Glomerular endothelial cell (primary cell): ENCODE measurements around the gene UACA. TPM values are rescaled to one million over a fixed set of nuclear protein-coding genes. Genes with fewer than 3 reads are reported as not detected.
"Not testable (repeated sequence)": the region's sequence is repeated elsewhere in the genome, so short reads cannot be mapped to it uniquely, and the experiment has no call there.

ENCODE experiments used
- DNase-seq: peaks from one replicate; pipeline ENCODE4 v3.0.0-alpha.2; 2011; ENCODE audit warnings: low read depth, low spot score; ENCODE audit errors: extremely low read depth
- total RNA-seq: library from RNA; depleted of rRNA; stranded (reverse); fragments of >200 nt; gene quantifications from 2 replicates; pipeline ENCODE4 v1.2.3, GENCODE V29; 2015

Gene UACA
- total RNA-seq, 1 donor from 2014 or later: 247 TPM

DNA sequence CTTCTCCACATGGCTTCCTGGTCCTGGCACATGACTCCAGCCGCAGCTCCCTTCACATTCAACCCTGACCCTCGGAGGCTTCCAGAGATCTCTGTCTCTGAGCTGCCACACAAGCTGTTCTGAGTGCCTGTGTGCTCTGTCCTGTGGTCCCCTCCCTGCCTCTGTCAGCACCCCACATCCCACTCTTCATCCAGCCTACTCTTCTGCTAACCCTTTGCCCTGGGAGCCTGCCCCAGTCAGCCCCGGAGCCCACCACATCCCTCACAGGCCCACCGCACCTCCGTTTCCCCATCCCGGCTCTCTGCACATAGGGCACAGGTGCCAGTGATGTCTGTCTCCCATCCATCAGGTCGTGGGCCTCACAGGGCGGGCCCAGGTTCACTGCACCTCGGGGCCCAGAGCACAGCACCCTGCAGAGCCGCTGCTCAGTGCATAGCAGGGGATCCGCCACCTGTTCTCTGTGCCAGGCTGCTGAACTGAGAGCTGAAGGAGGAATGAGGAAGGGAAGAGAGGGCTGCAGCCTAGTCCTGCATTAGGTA, 133.6 kb downstream of the UACA start:
- DNase-seq: no peak

GRCh38 chr15:70628549-70628896, 134.8 kb downstream of the UACA start:
- no peak for DNase-seq

- no peak for DNase-seq
Observed at GRCh38 chr15:70627734-70628548, 135.4 kb downstream of the UACA start.

GRCh38 chr15:70627322-70627721, 136.0 kb downstream of the UACA start:
- DNase-seq: no peak

- no peak for DNase-seq
Observed at GRCh38 chr15:70625438-70625837, 137.9 kb downstream of the UACA start.

DNA sequence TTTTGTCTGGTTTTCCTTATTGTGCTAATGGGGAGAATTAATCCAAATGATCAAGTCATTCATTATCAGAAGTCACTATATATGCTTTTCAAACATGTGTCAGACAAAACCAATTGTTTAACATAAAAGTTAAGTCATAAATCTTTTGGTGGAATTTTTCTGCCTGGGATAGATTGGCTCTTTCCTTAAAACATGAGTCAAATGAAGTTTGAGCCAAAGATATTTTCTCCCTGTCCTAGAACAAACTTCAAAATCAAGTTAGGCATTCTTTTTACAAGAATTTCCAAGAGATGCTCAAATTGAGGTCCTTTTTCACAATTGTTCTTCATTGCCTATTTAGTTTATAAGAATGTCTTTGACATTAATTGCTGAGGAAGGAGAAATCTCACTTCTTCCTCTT, 138.3 kb downstream of the UACA start:
- DNase-seq: no peak

- DNase-seq: no peak
Observed at GRCh38 chr15:70618929-70619328, 144.4 kb downstream of the UACA start.

GRCh38 chr15:70617911-70618287, 145.5 kb downstream of the UACA start:
- no peak for DNase-seq

DNA sequence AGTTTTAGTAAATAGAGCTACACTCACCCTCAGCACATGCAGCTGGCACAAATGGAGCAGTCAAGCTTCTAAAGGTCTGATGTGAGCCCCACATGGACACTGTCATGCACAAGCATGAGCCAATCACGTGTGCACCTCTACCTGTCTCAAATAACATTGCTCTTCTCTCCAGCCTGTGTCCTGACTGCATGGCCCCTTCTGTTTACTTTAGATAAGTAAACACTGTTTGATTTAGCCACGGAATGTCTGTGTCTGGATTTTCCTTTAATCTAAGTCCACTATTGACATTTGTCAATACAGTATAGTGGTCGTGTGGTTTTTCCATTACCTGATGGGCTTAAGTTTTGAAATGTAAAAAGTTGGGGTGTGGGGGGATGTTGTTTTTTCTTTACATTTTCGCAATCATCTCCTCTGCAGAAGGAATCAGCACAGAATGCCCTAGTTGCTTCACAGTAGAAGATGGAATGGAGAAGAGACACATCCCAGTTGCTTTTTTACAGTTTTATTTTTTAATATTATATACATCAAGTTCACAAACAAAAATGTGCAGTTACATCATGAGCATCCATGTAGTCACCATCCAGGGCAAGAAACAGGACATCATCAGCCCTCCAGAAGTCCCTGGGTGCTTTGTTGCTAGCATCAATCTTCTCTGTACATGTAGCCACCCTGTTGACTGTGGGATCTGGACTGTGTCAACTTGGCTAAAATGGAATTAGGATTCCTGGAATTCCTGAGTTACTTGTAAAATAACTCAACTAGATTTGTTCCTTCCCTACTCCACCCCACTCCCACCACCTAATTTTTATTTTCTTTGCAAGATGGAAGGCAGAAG, 146.1 kb downstream of the UACA start:
- DNase-seq: no peak

DNA sequence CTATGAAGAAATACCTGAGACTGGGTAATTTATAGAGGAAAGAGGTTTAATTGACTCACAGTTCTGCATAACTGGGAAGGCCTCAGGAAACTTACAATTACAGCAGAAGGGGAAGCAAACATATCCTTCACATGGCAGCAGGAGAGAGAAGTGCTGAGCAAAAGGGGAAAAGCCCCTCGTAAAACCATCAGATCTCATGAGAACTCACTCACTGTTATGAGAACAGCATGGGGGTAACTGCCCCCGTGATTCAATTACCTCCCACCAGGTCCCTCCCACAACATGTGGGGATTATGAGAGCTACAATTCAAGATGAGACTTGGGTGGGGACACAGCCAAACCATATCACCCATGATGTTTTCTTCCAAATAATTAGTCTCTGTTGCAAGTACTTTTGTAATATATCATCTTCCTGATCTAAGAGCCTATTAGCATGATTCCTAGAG, 147.0 kb downstream of the UACA start:
- DNase-seq: not testable (repeated sequence)

- DNase-seq: no peak
Observed at GRCh38 chr15:70615435-70616310, 147.7 kb downstream of the UACA start.

DNA sequence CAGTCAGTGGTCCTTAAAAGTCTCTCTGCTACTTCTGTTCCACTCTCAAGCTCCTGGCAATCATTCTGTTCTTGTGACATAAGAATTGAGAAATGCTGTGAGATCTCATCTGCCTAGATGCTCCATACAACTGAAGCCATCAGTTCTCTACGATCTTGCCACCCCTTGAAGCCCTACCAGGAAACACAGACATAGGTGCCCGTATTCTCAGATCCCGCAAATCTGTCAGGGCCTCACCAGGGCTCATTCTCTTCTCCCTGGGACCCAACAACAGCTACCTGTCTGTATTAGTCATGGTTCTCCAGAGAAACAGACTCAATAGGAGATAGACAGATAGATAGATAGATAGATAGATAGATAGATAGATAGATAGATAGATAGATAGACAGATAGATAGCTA, 149.1 kb downstream of the UACA start:
- DNase-seq: no peak

- no peak for DNase-seq
Observed at GRCh38 chr15:70613271-70613670, 150.1 kb downstream of the UACA start.

DNA sequence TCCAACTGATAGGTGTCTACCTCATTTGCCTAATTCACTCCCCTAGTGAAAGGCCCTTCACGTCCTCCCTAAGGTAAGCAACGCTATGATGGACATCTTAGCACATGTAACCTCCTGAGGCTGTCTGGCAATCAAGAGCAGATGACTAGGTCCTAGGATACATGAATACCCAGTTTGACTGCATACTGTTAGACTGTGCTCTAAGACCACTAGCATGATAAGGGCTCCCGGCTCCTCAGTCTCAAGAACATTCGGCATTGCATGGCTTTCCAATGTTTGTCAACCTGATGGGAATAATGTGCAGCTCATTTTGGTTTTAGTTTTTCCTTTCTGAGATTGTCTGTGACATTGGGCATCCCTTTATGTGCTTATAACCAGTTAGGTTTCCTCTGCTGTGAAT, 152.1 kb downstream of the UACA start:
- no peak for DNase-seq

- no peak for DNase-seq
Observed at GRCh38 chr15:70610541-70610940, 152.8 kb downstream of the UACA start.

DNA sequence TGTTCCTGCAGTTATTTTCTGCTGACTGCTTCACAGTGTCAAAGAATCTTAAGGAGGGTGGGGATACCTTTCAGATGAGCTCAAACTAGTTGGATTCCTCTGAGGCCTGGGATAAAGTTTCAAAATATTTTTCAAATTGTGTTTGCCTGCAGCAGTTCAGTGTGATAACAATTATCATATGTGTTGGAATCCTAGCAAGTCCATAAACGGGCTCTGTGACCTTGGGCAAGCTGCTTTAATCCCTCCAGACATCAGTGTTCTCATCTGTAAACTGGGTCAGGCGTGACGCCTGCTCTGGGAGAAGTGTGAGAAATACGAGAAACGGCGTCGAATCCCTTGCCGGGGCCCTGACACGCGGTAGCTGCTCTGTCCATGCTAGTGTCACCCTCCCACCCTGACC, 153.5 kb downstream of the UACA start:
- no peak for DNase-seq

GRCh38 chr15:70608144-70608543, 155.2 kb downstream of the UACA start:
- no peak for DNase-seq

- peak; percentile 22 for DNase-seq
Observed at GRCh38 chr15:70605606-70606410, 157.6 kb downstream of the UACA start.

DNA sequence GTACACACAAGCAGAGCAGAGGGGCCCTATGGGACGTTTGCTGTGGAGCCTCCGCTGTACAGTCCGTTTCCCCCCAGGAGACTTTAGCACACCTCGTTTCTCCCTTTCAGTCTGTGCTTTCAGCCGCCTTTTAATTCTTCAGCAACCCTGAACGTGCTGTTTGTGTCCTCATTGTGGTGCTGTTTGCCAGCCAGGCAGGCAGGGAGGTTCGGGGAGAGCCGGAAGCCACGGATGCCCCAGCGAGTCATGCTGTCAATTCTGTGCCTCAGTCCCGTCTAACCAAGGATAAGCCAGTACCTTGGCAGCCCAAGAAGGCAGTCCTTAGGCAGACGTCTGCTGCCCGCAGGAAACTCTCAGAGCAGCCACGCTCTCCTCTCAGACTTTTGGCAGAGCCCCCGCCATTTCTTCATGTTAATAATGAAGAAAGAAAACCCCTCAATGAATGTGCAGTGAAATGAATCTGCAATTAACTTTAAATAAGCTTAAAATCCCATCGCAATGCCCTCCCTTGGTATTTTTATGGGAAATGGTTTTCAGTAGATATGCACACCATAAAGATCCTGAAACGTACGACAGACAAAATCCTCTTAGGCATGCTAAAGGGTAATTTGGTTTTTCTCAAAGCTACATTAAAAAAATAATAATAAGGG, 158.6 kb downstream of the UACA start:
- DNase-seq: no peak
